ENCODE data around the gene TMPRSS13. TPM values are rescaled to one million over a fixed set of nuclear protein-coding genes. Genes with fewer than 3 reads are reported as not detected.

TMPRSS13 gene
- polyA plus RNA-seq (2011; rRNA removed): not detected in 2 replicates
- polyA plus RNA-seq (2012; cell fraction: cytosol; rRNA removed): not detected in 2 replicates
- 0.07 TPM in 1 of 2 replicates, not detected in the other for polyA plus RNA-seq (2012; cell fraction: nucleus; rRNA removed)
- not detected in 3 replicates for polyA plus RNA-seq (2017; fragmentation: RNase III; extraction: RNeasy Plus Mini Kit Qiagen cat#74134 plus additional on column Dnase treatment)
- polyA minus RNA-seq (2011; rRNA and poly(A)+ RNA removed): not detected in 2 replicates

GRCh38 chr11:117929142-117929915, at the start of gene TMPRSS13:
TSS of gene TMPRSS13 (minus strand) at chr11:117929402. CDS start at chr11:117929307, 95 bp downstream.
- no peaks in the 10 kb centered on the region for H3K9me3 ChIP-seq
- DNase-seq (ENCODE audit: low read depth in 1 of 2, low spot score in 1 of 2): no peak
- FAIRE-seq: no peak
- ATAC-seq: no peak
- TF ChIP-seq ELK1 (IDR thresholded peaks at IDR 0.05; ENCODE audit: low read depth, low read length) (no peak), FOXS1 (CRISPR knock-in tag; IDR thresholded peaks at IDR 0.05) (no peak), SREBF2 (IDR thresholded peaks at IDR 0.05) (no peak), FOSB (CRISPR knock-in tag; IDR thresholded peaks at IDR 0.05) (no peak), POLR2A (IDR thresholded peaks at IDR 0.05; ENCODE audit: low read length) (no peak), E2F6 (IDR thresholded peaks at IDR 0.05; ENCODE audit: borderline replicate concordance, low read depth) (no peak), RARB (CRISPR knock-in tag; IDR thresholded peaks at IDR 0.05) (no peak), BCL3 (IDR thresholded peaks at IDR 0.05) (no peak), HEYL (CRISPR knock-in tag; IDR thresholded peaks at IDR 0.05) (no peak), CHD4 (IDR thresholded peaks at IDR 0.05; ENCODE audit: borderline replicate concordance) (no peak), CTCF (IDR thresholded peaks at IDR 0.05) (no peak), FOSL2 (IDR thresholded peaks at IDR 0.05) (no peak), FOSL2 (CRISPR knock-in tag; IDR thresholded peaks at IDR 0.05) (no peak)
- no peak within 1 kb of the TSS for H3K4me2 ChIP-seq
- H3K27ac ChIP-seq: no peak within 1 kb of the TSS
- no peak within 1 kb of the TSS for H3K4me3 ChIP-seq
- no peaks in the 10 kb centered on the region for H3K4me1 ChIP-seq
- 69% methylated on average over 6 of the region's 13 CpGs for WGBS (ENCODE audit: missing lambda C conversion rate)
- ChIA-PET CTCF (interaction anchor here (0.6 kb wide), 1 partner anchor 109 kb away, joined by 3 read pairs; no protein-coding TSS in a partner anchor), POLR2A (no interaction called here)

- no peak overlapping the region for H3K27ac ChIP-seq
- CTCF ChIA-PET: interaction anchor here (1.4 to 1.7 kb wide), 3 partner anchors 10 to 75 kb away, joined by 3 to 5 read pairs (median 3); no protein-coding TSS in a partner anchor
- WGBS (ENCODE audit: missing lambda C conversion rate): 53% methylated on average over 4 of the region's 4 CpGs
- TF ChIP-seq TFCP2L1 (CRISPR knock-in tag; IDR thresholded peaks at IDR 0.05) (no peak), ESRRA (IDR thresholded peaks at IDR 0.05; ENCODE audit: borderline replicate concordance, low read length) (no peak), BCL3 (IDR thresholded peaks at IDR 0.05) (no peak), USF2 (IDR thresholded peaks at IDR 0.05) (no peak), HMGXB4 (CRISPR knock-in tag; IDR thresholded peaks at IDR 0.05; ENCODE audit: borderline replicate concordance) (no peak), RARB (CRISPR knock-in tag; IDR thresholded peaks at IDR 0.05) (no peak), TP53 (CRISPR knock-in tag; IDR thresholded peaks at IDR 0.05) (no peak), HDAC2 (IDR thresholded peaks at IDR 0.05) (no peak), MAX (IDR thresholded peaks at IDR 0.05) (no peak), RFX5 (IDR thresholded peaks at IDR 0.05) (no peak), HES2 (IDR thresholded peaks at IDR 0.05) (no peak), NPAS2 (CRISPR knock-in tag; IDR thresholded peaks at IDR 0.05; ENCODE audit: borderline replicate concordance) (no peak), JUN (IDR thresholded peaks at IDR 0.05) (no peak), PHF8 (IDR thresholded peaks at IDR 0.05; ENCODE audit: borderline replicate concordance, low read depth) (no peak), HEYL (CRISPR knock-in tag; IDR thresholded peaks at IDR 0.05) (no peak), BHLHE40 (IDR thresholded peaks at IDR 0.05; ENCODE audit: low read depth, low read length) (no peak), NFE2L2 (conservative IDR thresholded peaks at IDR 0.05; ENCODE audit: low read length) (no peak)
These were observed 49.8 kb upstream of the TMPRSS13 start for GRCh38 chr11:117978991-117979390.

More at GRCh38 chr11:117978991-117979390, 49.8 kb upstream of the TMPRSS13 start:
- no peaks in the 10 kb centered on the region for H3K9me3 ChIP-seq
- H3K4me3 ChIP-seq: no peak overlapping the region
- FAIRE-seq (no peak), DNase-seq (ENCODE audit: low read depth in 1 of 2, low spot score in 1 of 2) (no peak), ATAC-seq (no peak)
- H3K4me2 ChIP-seq: no peak overlapping the region
- POLR2A ChIA-PET: no interaction called here
- no peaks in the 10 kb centered on the region for H3K4me1 ChIP-seq

Measured in A549 (cell line).